Neural cell (in vitro differentiated cells): ENCODE results near the gene TCF25. TPM values are rescaled to one million over a fixed set of nuclear protein-coding genes. Genes with fewer than 3 reads are reported as not detected.

Experiments used
- H2AFZ ChIP-seq: fragments of 200-600, 300-800 bp; sonication (generic), shearing (Covaris generic); 2 replicates; pipeline ENCODE4 v1.6.0; 2014; ENCODE audit warnings: low read depth, mild to moderate bottlenecking, antibody characterized with exemption, low read length, moderate library complexity
- H3F3A ChIP-seq: fragments of 200-600 bp; shearing (Covaris generic); 2 replicates; pipeline ENCODE4 v1.6.1; 2016; ENCODE audit warnings: mild to moderate bottlenecking, moderate library complexity, mixed read lengths, antibody characterized with exemption, low read length; ENCODE audit not compliant: insufficient read depth, poor library complexity, severe bottlenecking
- H3K27ac ChIP-seq: fragments of 200-600, 300-800 bp; sonication (generic), shearing (Covaris generic); 2 replicates; pipeline ENCODE4 v1.5.1; 2014; ENCODE audit warnings: mild to moderate bottlenecking, low read length, moderate library complexity
- H3K27me3 ChIP-seq: fragments of 300-800, 200-600 bp; sonication (generic), shearing (Covaris generic); 2 replicates; pipeline ENCODE4 v1.6.0; 2014; ENCODE audit warnings: mild to moderate bottlenecking, low read depth, low read length, moderate library complexity; ENCODE audit not compliant: insufficient read depth
- H3K36me3 ChIP-seq: fragments of 300-800, 200-600 bp; sonication (generic), shearing (Covaris generic); 2 replicates; pipeline ENCODE4 v1.5.1; 2014; ENCODE audit warnings: mild to moderate bottlenecking, antibody characterized with exemption, low read length, moderate library complexity; ENCODE audit not compliant: insufficient read depth
- H3K4me2 ChIP-seq: fragments of 300-800, 200-600 bp; sonication (generic), shearing (Covaris generic); 2 replicates; pipeline ENCODE4 v1.6.0; 2014; ENCODE audit warnings: mild to moderate bottlenecking, low read length
- H3K4me3 ChIP-seq: fragments of 300-800, 200-600 bp; sonication (generic), shearing (Covaris generic); 2 replicates; pipeline ENCODE4 v1.5.1; 2014; ENCODE audit warnings: mild to moderate bottlenecking, low read length, moderate library complexity
- H3K79me2 ChIP-seq: fragments of 200-600 bp; shearing (Covaris generic); replicated peaks from 2 replicates; pipeline ENCODE4 v1.6.0; 2014; ENCODE audit warnings: mild to moderate bottlenecking, low read length, moderate library complexity; ENCODE audit not compliant: insufficient read depth
- H3K9ac ChIP-seq: fragments of 300-800, 200-600 bp; sonication (generic), shearing (Covaris generic); 2 replicates; pipeline ENCODE4 v1.6.1; 2016; ENCODE audit warnings: mild to moderate bottlenecking, low read length, mixed read lengths
- H3K9me2 ChIP-seq: fragments of 200-600 bp; shearing (Covaris generic); 2 replicates; pipeline ENCODE4 v1.6.1; 2016; ENCODE audit warnings: mild to moderate bottlenecking, low read length, mixed read lengths; ENCODE audit not compliant: insufficient read depth
- H3K9me3 ChIP-seq: fragments of 200-600, 300-800 bp; sonication (generic), shearing (Covaris generic); 2 replicates; pipeline ENCODE4 v1.6.1; 2016; ENCODE audit warnings: mild to moderate bottlenecking, mixed run types, low read length, moderate library complexity, mixed read lengths
- H4K20me1 ChIP-seq: fragments of 200-600 bp; shearing (Covaris generic); 2 replicates; pipeline ENCODE4 v1.6.1; 2016; ENCODE audit warnings: mild to moderate bottlenecking, mixed run types; ENCODE audit not compliant: insufficient read depth
- EP300 ChIP-seq: fragments of 450-650 bp; conservative IDR thresholded peaks from 2 replicates; pipeline ENCODE4 v1.6.1; 2014; ENCODE audit warnings: antibody characterized with exemption, mild to moderate bottlenecking, moderate library complexity; ENCODE audit not compliant: poor library complexity, severe bottlenecking
- EZH2 ChIP-seq: fragments of 200-600, 300-800 bp; shearing (Covaris generic), sonication (generic); IDR thresholded peaks from 2 replicates; pipeline ENCODE4 v1.6.1; 2014; ENCODE audit warnings: antibody characterized with exemption, low read length, borderline replicate concordance, mild to moderate bottlenecking; ENCODE audit not compliant: insufficient read depth, poor library complexity, severe bottlenecking
- MXI1 ChIP-seq: fragments of 450-650 bp; conservative IDR thresholded peaks from 2 replicates; pipeline ENCODE4 v1.6.1; 2014; ENCODE audit warnings: antibody characterized with exemption, mild to moderate bottlenecking; ENCODE audit not compliant: poor library complexity, severe bottlenecking
- POLR2AphosphoS5 ChIP-seq: IDR thresholded peaks from 2 replicates; pipeline ENCODE4 v1.6.1; 2012
- RAD21 ChIP-seq: fragments of 450-650 bp; conservative IDR thresholded peaks from 2 replicates; pipeline ENCODE4 v1.6.1; 2014; ENCODE audit warnings: antibody characterized with exemption, mild to moderate bottlenecking, moderate library complexity
- REST ChIP-seq: IDR thresholded peaks from 2 replicates; pipeline ENCODE4 v1.6.1; 2012; ENCODE audit warnings: borderline replicate concordance
- SMC3 ChIP-seq: fragments of 450-650 bp; conservative IDR thresholded peaks from 2 replicates; pipeline ENCODE4 v1.6.1; 2014; ENCODE audit warnings: antibody characterized with exemption, mild to moderate bottlenecking, moderate library complexity; ENCODE audit not compliant: poor library complexity
- TAF1 ChIP-seq: IDR thresholded peaks from 2 replicates; pipeline ENCODE4 v1.6.1; 2012; ENCODE audit warnings: low read depth
- polyA plus RNA-seq: library from polyadenylated mRNA; depleted of rRNA; stranded (reverse); fragments of >200 nt; gene quantifications from 2 replicates; pipeline ENCODE4 v1.2.3, GENCODE V29; 2014
- TF ChIP-seq, protein P1 (sequence below): fragments of 450-650 bp; IDR thresholded peaks from 2 replicates; pipeline ENCODE4 v1.5.1; 2014; ENCODE audit warnings: antibody characterized with exemption, mild to moderate bottlenecking, moderate library complexity; ENCODE audit not compliant: poor library complexity, severe bottlenecking

Gene TCF25
- polyA plus RNA-seq, 1 donor from 2014 or later: 200 TPM

- Histone ChIP-seq H3F3A (no peaks in the 10 kb centered on the region), H2AFZ (no peak overlapping the region), H3K36me3 (no peaks in the 10 kb centered on the region), H3K27me3 (no peaks in the 10 kb centered on the region), H3K79me2 (no peaks in the 10 kb centered on the region), H3K9me2 (no peaks in the 10 kb centered on the region), H3K4me2 (no peak overlapping the region), H3K27ac (no peak overlapping the region), H3K4me3 (no peak overlapping the region), H3K9ac (no peak overlapping the region), H3K9me3 (no peaks in the 10 kb centered on the region), H4K20me1 (no peaks in the 10 kb centered on the region)
- TF ChIP-seq MXI1 (no peak), SMC3 (no peak), TAF1 (no peak), RAD21 (no peak), EP300 (no peak), REST (no peak), POLR2AphosphoS5 (no peak), EZH2 (no peak)
- TF ChIP-seq, protein P1, sequence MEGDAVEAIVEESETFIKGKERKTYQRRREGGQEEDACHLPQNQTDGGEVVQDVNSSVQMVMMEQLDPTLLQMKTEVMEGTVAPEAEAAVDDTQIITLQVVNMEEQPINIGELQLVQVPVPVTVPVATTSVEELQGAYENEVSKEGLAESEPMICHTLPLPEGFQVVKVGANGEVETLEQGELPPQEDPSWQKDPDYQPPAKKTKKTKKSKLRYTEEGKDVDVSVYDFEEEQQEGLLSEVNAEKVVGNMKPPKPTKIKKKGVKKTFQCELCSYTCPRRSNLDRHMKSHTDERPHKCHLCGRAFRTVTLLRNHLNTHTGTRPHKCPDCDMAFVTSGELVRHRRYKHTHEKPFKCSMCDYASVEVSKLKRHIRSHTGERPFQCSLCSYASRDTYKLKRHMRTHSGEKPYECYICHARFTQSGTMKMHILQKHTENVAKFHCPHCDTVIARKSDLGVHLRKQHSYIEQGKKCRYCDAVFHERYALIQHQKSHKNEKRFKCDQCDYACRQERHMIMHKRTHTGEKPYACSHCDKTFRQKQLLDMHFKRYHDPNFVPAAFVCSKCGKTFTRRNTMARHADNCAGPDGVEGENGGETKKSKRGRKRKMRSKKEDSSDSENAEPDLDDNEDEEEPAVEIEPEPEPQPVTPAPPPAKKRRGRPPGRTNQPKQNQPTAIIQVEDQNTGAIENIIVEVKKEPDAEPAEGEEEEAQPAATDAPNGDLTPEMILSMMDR: no peak
Measured at GRCh38 chr16:89855986-89856385, 17.4 kb upstream of the TCF25 start.

GRCh38 chr16:89858973-89859614 is 14.3 kb upstream of the TCF25 start:
- Histone ChIP-seq H3K9me3 (no peaks in the 10 kb centered on the region), H3K27ac (no peak overlapping the region), H3K4me3 (no peak overlapping the region), H3K9ac (no peak overlapping the region), H3K9me2 (no peaks in the 10 kb centered on the region), H4K20me1 (no peaks in the 10 kb centered on the region), H3K79me2 (no peaks in the 10 kb centered on the region), H2AFZ (no peak overlapping the region), H3K4me2 (no peak overlapping the region), H3F3A (no peaks in the 10 kb centered on the region), H3K36me3 (peaks cover 9% of the 10 kb centered on the region), H3K27me3 (no peaks in the 10 kb centered on the region)
- TF ChIP-seq SMC3 (no peak), EP300 (no peak), REST (no peak), EZH2 (no peak), MXI1 (no peak)
